ENCODE results near the gene PCDHGA10. TPM values are rescaled to one million over a fixed set of nuclear protein-coding genes. Genes with fewer than 3 reads are reported as not detected.
"Not testable (repeated sequence)": the region's sequence is repeated elsewhere in the genome, so short reads cannot be mapped to it uniquely, and the experiment has no call there.

PCDHGA10 gene
- total and polyA plus RNA-seq, 5 experiments from 2014 or later: 0.31 to 0.41 TPM; not detected in 3

DNA sequence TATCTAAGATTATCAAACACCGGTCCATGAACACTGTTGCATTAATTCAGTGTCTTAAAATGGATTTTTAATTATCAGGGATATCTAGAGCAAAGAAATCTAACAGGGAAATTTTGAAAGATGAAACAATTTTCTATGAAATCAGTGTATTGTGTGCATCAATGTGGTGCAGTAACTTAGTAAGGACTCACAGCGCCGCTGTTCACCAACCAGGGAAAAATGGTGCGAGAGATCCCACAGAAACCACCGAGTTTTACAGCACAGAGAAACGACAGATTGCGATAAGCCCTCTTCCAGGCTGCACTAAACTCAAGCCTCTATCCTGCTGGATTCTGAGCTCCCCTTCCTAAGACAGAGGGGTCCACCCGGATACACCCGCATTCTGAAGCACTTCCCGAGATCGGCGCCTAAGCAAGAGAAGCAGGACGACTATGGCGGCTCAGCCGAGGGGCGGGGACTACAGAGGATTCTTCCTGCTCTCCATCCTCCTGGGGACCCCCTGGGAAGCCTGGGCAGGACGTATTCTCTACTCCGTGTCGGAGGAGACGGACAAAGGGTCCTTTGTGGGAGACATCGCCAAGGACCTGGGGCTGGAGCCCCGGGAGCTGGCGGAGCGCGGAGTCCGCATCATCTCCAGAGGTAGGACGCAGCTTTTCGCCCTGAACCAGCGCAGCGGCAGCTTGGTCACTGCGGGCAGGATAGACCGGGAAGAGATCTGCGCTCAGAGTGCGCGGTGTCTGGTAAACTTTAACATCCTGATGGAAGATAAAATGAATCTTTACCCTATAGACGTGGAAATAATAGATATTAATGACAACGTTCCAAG lies 30.1 kb upstream of the PCDHGA10 start, which contains the start of gene PCDHGA7:
TSS of gene PCDHGA7 (plus strand) at position 274 of the 826 bp plus-strand sequence. CDS start at position 432, 158 bp downstream.
- peak within 1 kb of the TSS; percentile 48 to 78 (median 72) for H3K4me3 Mint-ChIP-seq
- H3K27ac Mint-ChIP-seq: no peak within 1 kb of the TSS
- H3K36me3 Mint-ChIP-seq: peaks cover 14 to 72% (median 37%) of the 10 kb centered on the region in 3 donors
- H3K27me3 Mint-ChIP-seq: peaks cover 35 to 77% (median 63%) of the 10 kb centered on the region in 5 donors
- no peak for DNase-seq
- peak in 1 of 2 donors; percentile 55 for ATAC-seq
- H3K4me1 Mint-ChIP-seq: peaks cover 0 to 2% (median 0%) of the 10 kb centered on the region in 4 donors
- H3K9me3 Mint-ChIP-seq: peaks cover 10 to 89% (median 48%) of the 10 kb centered on the region in 9 donors
- POLR2A ChIA-PET: no interaction called here

DNA sequence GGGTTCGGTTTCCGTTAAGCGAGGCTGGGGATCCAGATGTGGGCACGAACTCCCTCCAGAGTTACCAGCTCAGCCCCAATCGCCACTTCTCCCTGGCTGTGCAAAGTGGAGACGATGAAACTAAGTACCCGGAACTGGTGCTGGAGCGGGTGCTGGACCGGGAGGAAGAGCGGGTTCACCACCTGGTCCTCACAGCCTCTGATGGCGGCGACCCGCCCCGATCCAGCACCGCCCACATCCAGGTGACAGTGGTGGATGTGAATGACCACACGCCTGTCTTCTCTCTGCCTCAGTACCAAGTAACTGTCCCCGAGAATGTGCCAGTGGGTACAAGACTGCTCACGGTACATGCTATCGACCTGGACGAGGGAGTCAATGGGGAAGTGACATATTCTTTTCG lies 29.4 kb upstream of the PCDHGA10 start:
- peaks cover 13 to 87% (median 49%) of the 10 kb centered on the region in 9 donors for H3K9me3 Mint-ChIP-seq
- no peak for DNase-seq

DNA sequence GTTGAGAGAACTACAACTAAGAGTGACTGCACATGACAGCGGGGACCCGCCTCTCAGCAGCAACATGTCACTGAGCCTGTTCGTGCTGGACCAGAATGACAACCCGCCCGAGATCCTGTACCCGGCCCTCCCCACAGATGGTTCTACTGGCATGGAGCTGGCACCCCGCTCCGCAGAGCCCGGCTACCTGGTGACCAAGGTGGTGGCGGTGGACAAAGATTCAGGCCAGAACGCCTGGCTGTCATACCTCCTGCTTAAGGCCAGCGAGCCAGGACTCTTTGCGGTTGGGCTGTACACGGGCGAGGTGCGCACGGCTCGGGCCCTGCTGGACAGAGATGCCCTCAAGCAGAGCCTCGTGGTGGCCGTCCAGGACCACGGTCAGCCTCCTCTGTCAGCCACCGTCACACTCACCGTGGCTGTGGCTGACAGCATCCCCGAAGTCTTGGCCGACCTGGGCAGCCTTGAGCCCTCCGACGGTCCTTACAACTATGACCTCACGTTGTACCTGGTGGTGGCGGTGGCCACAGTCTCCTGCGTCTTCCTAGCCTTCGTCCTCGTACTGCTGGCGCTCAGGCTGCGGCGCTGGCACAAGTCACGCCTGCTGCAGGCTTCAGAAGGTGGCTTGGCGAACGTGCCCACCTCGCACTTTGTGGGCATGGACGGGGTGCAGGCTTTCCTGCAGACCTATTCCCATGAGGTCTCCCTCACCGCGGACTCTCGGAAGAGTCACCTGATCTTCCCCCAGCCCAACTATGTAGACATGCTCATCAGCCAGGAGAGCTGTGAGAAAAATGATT lies 28.1 kb upstream of the PCDHGA10 start:
- Mint-ChIP-seq H3K4me3 (no peak overlapping the region), H3K9me3 (peaks cover 21 to 90% (median 51%) of the 10 kb centered on the region in 9 donors), H3K4me1 (peaks cover 0 to 2% (median 0%) of the 10 kb centered on the region in 4 donors), H3K27me3 (peaks cover 43 to 84% (median 74%) of the 10 kb centered on the region in 5 donors), H3K36me3 (peaks cover 18 to 69% (median 39%) of the 10 kb centered on the region in 3 donors), H3K27ac (no peak overlapping the region)
- no peak for DNase-seq
- POLR2A ChIA-PET: no interaction called here
- no peak for ATAC-seq

More for the DNA sequence above, 29.4 kb upstream of the PCDHGA10 start:
- Mint-ChIP-seq H3K4me1 (peaks cover 0 to 2% (median 0%) of the 10 kb centered on the region in 4 donors), H3K27ac (no peak overlapping the region), H3K4me3 (peak overlapping the region in 4 of 10 donors; percentile 7 to 76 (median 48)), H3K27me3 (peaks cover 37 to 80% (median 66%) of the 10 kb centered on the region in 5 donors), H3K36me3 (peaks cover 16 to 71% (median 39%) of the 10 kb centered on the region in 3 donors)
- POLR2A ChIA-PET: no interaction called here
- no peak for ATAC-seq

DNA sequence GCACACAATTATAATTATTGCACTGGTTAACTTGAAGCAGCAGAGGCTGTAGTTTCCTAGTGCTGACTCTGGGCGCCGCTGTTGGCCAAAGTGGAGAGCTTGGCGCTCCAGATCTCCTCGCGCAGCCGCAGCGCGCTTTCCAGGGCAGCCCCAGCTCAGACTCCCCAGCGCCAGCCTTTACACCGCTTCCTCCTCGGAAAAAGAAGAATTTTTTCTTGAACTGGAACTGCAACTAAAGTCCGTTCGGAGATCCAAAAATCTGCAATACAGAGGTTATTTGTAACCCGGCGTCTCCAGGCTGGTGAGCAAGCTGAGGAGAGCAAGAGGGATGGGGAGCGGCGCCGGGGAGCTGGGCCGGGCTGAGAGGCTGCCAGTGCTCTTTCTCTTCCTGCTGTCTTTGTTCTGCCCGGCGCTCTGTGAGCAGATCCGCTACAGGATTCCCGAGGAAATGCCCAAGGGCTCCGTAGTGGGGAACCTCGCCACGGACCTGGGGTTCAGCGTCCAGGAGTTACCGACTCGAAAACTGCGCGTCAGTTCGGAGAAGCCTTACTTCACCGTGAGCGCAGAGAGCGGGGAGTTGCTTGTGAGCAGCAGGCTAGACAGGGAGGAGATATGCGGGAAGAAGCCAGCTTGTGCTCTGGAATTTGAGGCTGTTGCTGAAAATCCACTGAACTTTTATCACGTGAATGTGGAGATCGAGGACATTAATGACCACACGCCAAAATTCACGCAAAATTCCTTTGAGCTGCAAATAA lies 25.1 kb upstream of the PCDHGA10 start, which contains the start of gene PCDHGB4:
TSS of gene PCDHGB4 (plus strand) at position 142 of the 755 bp plus-strand sequence. CDS start at position 329, 187 bp downstream.
- peak within 1 kb of the TSS in 1 of 10 donors; percentile 53 for H3K27ac Mint-ChIP-seq
- POLR2A ChIA-PET: not testable (repeated sequence)
- ATAC-seq: peak; percentile 68 to 78

DNA sequence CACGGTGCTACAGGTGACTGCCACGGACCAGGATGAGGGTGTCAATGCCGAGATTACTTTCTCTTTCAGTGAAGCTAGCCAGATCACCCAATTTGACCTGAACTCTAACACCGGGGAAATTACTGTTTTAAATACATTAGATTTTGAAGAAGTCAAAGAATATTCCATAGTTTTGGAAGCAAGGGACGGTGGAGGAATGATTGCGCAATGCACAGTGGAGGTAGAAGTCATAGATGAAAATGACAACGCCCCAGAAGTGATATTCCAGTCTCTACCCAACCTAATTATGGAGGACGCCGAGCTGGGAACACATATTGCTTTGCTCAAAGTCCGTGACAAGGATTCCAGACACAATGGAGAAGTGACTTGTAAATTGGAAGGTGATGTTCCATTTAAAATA lies 24.1 kb upstream of the PCDHGA10 start:
- Mint-ChIP-seq H3K4me1 (peaks cover 0 to 2% (median 1%) of the 10 kb centered on the region in 4 donors), H3K27me3 (peaks cover 40 to 89% (median 75%) of the 10 kb centered on the region in 5 donors), H3K4me3 (peak overlapping the region in 2 of 10 donors; percentile 24 to 29), H3K27ac (peak overlapping the region in 1 of 10 donors; percentile 53), H3K36me3 (peaks cover 23 to 58% (median 34%) of the 10 kb centered on the region in 3 donors), H3K9me3 (peaks cover 14 to 88% (median 51%) of the 10 kb centered on the region in 9 donors)
- ATAC-seq: no peak
- DNase-seq: no peak
- POLR2A ChIA-PET: no interaction called here

More for the DNA sequence above, 25.1 kb upstream of the PCDHGA10 start, which contains the start of gene PCDHGB4:
- peaks cover 46 to 89% (median 78%) of the 10 kb centered on the region in 5 donors for H3K27me3 Mint-ChIP-seq
- H3K9me3 Mint-ChIP-seq: peaks cover 14 to 88% (median 50%) of the 10 kb centered on the region in 9 donors
- DNase-seq, H3K4me1 Mint-ChIP-seq: not testable (repeated sequence)
- peaks cover 23 to 61% (median 36%) of the 10 kb centered on the region in 3 donors for H3K36me3 Mint-ChIP-seq
- H3K4me3 Mint-ChIP-seq: peak within 1 kb of the TSS; percentile 14 to 72 (median 42)

DNA sequence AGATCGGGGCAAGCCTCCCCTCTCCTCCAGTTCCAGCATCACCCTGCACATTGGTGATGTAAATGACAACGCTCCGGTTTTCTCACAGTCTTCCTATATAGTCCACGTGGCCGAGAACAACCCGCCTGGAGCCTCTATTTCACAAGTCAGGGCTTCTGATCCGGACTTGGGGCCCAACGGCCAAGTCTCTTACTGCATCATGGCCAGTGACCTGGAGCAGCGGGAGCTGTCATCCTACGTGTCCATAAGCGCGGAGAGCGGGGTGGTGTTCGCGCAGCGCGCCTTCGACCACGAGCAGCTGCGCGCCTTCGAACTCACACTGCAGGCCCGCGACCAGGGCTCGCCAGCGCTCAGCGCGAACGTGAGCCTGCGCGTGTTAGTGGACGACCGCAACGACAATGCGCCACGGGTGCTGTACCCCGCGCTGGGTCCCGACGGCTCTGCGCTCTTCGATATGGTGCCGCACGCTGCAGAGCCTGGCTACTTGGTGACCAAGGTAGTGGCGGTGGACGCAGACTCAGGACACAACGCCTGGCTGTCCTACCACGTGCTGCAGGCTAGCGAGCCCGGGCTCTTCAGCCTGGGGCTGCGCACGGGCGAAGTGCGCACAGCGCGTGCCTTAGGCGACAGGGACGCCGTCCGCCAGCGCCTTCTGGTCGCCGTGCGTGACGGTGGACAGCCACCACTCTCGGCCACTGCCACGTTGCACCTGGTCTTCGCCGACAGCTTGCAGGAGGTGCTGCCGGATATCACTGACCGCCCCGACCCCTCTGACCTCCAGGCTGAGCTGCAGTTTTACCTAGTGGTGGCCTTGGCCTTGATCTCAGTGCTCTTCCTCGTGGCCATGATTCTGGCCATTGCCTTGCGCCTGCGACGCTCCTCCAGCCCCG lies 23.4 kb upstream of the PCDHGA10 start:
- DNase-seq (no peak), ATAC-seq (no peak)
- Mint-ChIP-seq H3K9me3 (peaks cover 14 to 87% (median 51%) of the 10 kb centered on the region in 9 donors), H3K27ac (no peak overlapping the region), H3K27me3 (peaks cover 44 to 92% (median 74%) of the 10 kb centered on the region in 5 donors), H3K4me1 (peaks cover 0 to 2% (median 1%) of the 10 kb centered on the region in 4 donors), H3K36me3 (peaks cover 23 to 57% (median 39%) of the 10 kb centered on the region in 3 donors), H3K4me3 (peak overlapping the region in 3 of 10 donors; percentile 29 to 71 (median 49))
- POLR2A ChIA-PET: no interaction called here

DNA sequence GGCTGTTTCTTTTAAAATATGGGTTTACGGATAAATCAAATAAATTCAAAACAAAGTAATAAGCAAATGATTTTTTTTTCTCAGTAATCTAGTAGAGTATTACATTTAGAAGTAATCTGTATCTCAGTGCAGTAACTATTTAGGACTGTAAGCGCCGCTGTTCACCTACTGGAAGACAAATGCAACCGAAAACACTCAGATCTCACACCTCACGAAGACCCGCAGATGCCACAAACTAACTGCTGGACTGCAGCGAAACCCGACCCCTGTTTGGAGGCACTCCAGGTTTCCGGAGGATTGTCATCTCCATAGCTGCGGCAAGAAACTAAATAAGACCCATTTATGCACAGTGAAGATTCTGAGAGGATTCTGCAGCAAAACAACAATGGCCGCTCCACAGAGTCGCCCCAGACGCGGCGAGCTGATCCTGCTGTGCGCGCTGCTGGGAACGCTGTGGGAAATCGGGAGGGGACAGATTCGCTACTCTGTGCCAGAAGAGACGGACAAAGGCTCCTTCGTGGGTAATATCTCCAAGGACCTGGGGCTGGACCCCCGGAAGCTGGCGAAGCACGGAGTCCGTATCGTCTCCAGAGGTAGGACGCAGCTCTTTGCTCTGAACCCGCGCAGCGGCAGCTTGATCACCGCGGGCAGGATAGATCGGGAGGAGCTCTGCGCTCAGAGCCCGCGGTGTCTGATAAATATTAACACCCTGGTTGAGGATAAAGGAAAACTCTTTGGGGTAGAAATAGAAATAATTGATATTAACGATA lies 20.2 kb upstream of the PCDHGA10 start, which contains the start of gene PCDHGA8:
TSS of gene PCDHGA8 (plus strand) at position 205 of the 770 bp plus-strand sequence. CDS start at position 386, 181 bp downstream.
- POLR2A ChIA-PET: interaction anchor here (0.6 kb wide), 1 partner anchor 497 kb away, joined by 5 read pairs; no protein-coding TSS in a partner anchor
- Mint-ChIP-seq H3K27ac (peak within 1 kb of the TSS in 1 of 10 donors; percentile 67), H3K27me3 (peaks cover 41 to 87% (median 68%) of the 10 kb centered on the region in 5 donors), H3K4me1 (peaks cover 0 to 2% (median 0%) of the 10 kb centered on the region in 4 donors), H3K4me3 (peak within 1 kb of the TSS in 1 of 10 donors; percentile 52), H3K9me3 (peaks cover 0 to 83% (median 38%) of the 10 kb centered on the region in 9 donors), H3K36me3 (peaks cover 21 to 51% (median 35%) of the 10 kb centered on the region in 3 donors)
- ATAC-seq (no peak), DNase-seq (no peak)

DNA sequence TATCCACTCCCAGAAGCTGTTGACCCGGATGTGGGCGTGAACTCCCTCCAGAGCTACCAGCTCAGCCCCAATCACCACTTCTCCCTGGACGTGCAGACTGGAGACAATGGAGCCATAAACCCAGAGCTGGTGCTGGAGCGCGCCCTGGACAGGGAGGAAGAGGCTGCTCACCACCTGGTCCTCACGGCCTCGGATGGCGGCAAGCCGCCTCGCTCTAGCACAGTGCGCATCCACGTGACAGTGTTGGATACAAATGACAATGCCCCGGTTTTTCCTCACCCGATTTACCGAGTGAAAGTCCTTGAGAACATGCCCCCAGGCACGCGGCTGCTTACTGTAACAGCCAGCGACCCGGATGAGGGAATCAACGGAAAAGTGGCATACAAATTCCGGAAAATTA lies 19.5 kb upstream of the PCDHGA10 start:
- POLR2A ChIA-PET: interaction anchor here (0.6 kb wide), 1 partner anchor 496 kb away, joined by 5 read pairs; no protein-coding TSS in a partner anchor
- H3K36me3 Mint-ChIP-seq: peaks cover 20 to 50% (median 35%) of the 10 kb centered on the region in 3 donors
- peaks cover 0 to 80% (median 38%) of the 10 kb centered on the region in 9 donors for H3K9me3 Mint-ChIP-seq
- H3K4me3 Mint-ChIP-seq: no peak overlapping the region
- H3K27ac Mint-ChIP-seq: no peak overlapping the region
- H3K27me3 Mint-ChIP-seq: peaks cover 39 to 84% (median 66%) of the 10 kb centered on the region in 5 donors
- ATAC-seq (no peak), DNase-seq (no peak)
- H3K4me1 Mint-ChIP-seq: peaks cover 0 to 2% (median 0%) of the 10 kb centered on the region in 4 donors

DNA sequence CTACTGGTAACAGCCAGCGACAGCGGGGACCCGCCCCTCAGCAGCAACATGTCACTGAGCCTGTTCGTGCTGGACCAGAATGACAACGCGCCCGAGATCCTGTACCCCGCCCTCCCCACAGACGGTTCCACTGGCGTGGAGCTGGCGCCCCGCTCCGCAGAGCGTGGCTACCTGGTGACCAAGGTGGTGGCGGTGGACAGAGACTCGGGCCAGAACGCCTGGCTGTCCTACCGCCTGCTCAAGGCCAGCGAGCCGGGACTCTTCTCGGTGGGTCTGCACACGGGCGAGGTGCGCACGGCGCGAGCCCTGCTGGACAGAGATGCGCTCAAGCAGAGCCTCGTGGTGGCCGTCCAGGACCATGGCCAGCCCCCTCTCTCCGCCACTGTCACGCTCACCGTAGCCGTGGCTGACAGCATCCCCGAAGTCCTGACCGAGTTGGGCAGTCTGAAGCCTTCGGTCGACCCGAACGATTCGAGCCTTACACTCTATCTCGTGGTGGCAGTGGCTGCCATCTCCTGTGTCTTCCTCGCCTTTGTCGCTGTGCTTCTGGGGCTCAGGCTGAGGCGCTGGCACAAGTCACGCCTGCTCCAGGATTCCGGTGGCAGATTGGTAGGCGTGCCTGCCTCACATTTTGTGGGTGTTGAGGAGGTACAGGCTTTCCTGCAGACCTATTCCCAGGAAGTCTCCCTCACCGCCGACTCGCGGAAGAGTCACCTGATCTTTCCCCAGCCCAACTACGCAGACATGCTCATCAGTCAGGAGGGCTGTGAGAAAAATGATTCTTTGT lies 18.2 kb upstream of the PCDHGA10 start:
- Mint-ChIP-seq H3K27ac (peak overlapping the region in 1 of 10 donors; percentile 24), H3K36me3 (peaks cover 19 to 49% (median 37%) of the 10 kb centered on the region in 3 donors), H3K9me3 (peaks cover 0 to 77% (median 37%) of the 10 kb centered on the region in 9 donors), H3K27me3 (peaks cover 40 to 83% (median 67%) of the 10 kb centered on the region in 5 donors)
- POLR2A ChIA-PET, H3K4me3 Mint-ChIP-seq, H3K4me1 Mint-ChIP-seq, DNase-seq, ATAC-seq: not testable (repeated sequence)
